GM10248 (cell line): ENCODE measurements around the gene CAMTA1.

ENCODE experiments used
- CTCF ChIA-PET: fragments of 300-600 bp; sonication (Branson Sonifier 250); formaldehyde crosslinking; extraction: SDS; loops from one replicate; lab custom pipeline; 2021; ENCODE audit warnings: antibody characterized with exemption; lab: Yijun Ruan, JAX
- POLR2A ChIA-PET: fragments of 350-650 bp; sonication (Branson Sonifier 250); formaldehyde crosslinking; extraction: SDS; loops from one replicate; lab custom pipeline; 2020; ENCODE audit warnings: antibody characterized with exemption; lab: Yijun Ruan, JAX
- DNase-seq: peaks from one replicate; pipeline ENCODE4 v3.0.0; 2012; ENCODE audit errors: extremely low spot score
- CTCF ChIP-seq: IDR thresholded peaks from 2 replicates; pipeline ENCODE4 v1.5.1; 2012; ENCODE audit warnings: mild to moderate bottlenecking, low read depth; ENCODE audit errors: extremely low read depth, missing control alignments, control extremely low read depth

Gene CAMTA1

GRCh38 chr1:7744882-7745281 lies 959.6 kb downstream of the CAMTA1 start:
- TF ChIP-seq CTCF = no peak
- ChIA-PET POLR2A (no interaction called here), CTCF (interaction anchor here (0.9 to 1.4 kb wide), 4 partner anchors 9 to 78 kb away, joined by 3 to 5 read pairs (median 3); no protein-coding TSS in a partner anchor)
- DNase-seq = no peak

GRCh38 chr1:7745783-7746182 lies 960.5 kb downstream of the CAMTA1 start:
- CTCF ChIA-PET = interaction anchor here (1.0 to 1.4 kb wide), 3 partner anchors 10 to 79 kb away, joined by 3 to 5 read pairs (median 3); no protein-coding TSS in a partner anchor

GRCh38 chr1:7747605-7748004 lies 962.4 kb downstream of the CAMTA1 start:
- no peak for DNase-seq
- POLR2A ChIA-PET = no interaction called here
- CTCF ChIA-PET = interaction anchor here (1.7 to 9.3 kb wide), 2 partner anchors 19 to 79 kb away, joined by 4 to 296 read pairs; no protein-coding TSS in a partner anchor

More at GRCh38 chr1:7745783-7746182, 960.5 kb downstream of the CAMTA1 start:
- no peak for DNase-seq
- TF ChIP-seq CTCF = no peak
- POLR2A ChIA-PET = no interaction called here

GRCh38 chr1:7749126-7749525 lies 963.9 kb downstream of the CAMTA1 start:
- ChIA-PET CTCF (interaction anchor here (0.7 to 9.3 kb wide), 6 partner anchors 8 to 102 kb away, joined by 3 to 296 read pairs (median 4); no protein-coding TSS in a partner anchor), POLR2A (no interaction called here)
- TF ChIP-seq CTCF = no peak
- no peak for DNase-seq

More at GRCh38 chr1:7747605-7748004, 962.4 kb downstream of the CAMTA1 start:
- no peak for TF ChIP-seq CTCF

GRCh38 chr1:7751174-7751573 lies 965.9 kb downstream of the CAMTA1 start:
- no peak for DNase-seq
- TF ChIP-seq CTCF = no peak
- ChIA-PET POLR2A (no interaction called here), CTCF (interaction anchor here (1.0 to 9.3 kb wide), 7 partner anchors 11 to 107 kb away, joined by 3 to 296 read pairs (median 9); no protein-coding TSS in a partner anchor)

GRCh38 chr1:7752512-7753417 lies 967.5 kb downstream of the CAMTA1 start:
- ChIA-PET POLR2A (no interaction called here), CTCF (interaction anchor here (0.7 to 9.3 kb wide), 41 partner anchors 10 to 265 kb away, joined by 3 to 296 read pairs (median 4); partner anchors contain the start of gene VAMP3)
- DNase-seq = peak; percentile 37
- peak; percentile 74 for TF ChIP-seq CTCF
